Embryonic facial prominence (tissue), 1 donor: Measurements from ENCODE around the gene DEGS2.

Source experiments
- DNase-seq: peaks from one replicate; pipeline ENCODE4 v3.0.0-alpha.2; 2016; ENCODE audit errors: extremely low spot score

DEGS2 gene

DNA sequence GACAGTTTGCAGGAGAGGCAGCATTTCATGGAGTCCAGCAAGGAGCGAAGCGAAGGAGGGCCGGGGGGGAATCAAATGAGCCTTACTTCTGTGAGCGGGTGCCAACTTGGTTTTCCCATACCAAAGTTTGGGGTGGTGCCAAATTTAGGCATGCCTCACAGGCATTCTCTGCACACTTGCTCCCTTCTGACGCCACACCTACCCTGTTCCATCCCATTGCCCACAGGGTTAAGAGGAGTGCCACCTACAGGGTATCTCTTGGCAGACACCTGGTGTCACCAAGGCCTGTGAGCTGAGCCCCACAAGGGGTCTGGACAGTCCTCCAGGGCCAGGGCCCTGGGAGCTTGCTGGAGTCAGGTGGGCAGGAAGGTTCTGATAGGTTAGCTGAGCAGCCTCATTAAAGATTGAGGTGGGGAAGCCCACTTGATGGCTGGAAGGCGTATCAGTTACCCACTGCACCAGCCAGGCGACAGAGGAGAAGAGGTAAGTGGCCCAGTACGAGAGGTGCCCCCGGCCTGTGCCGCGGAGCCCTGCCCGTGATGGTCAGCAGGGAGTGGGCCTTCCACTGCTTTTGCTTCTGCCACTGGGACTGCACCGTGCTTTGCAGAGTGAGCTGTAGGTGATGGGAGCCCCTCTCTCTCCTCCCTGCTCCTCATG lies 45.2 kb downstream of the DEGS2 start:
- DNase-seq = no peak

DNA sequence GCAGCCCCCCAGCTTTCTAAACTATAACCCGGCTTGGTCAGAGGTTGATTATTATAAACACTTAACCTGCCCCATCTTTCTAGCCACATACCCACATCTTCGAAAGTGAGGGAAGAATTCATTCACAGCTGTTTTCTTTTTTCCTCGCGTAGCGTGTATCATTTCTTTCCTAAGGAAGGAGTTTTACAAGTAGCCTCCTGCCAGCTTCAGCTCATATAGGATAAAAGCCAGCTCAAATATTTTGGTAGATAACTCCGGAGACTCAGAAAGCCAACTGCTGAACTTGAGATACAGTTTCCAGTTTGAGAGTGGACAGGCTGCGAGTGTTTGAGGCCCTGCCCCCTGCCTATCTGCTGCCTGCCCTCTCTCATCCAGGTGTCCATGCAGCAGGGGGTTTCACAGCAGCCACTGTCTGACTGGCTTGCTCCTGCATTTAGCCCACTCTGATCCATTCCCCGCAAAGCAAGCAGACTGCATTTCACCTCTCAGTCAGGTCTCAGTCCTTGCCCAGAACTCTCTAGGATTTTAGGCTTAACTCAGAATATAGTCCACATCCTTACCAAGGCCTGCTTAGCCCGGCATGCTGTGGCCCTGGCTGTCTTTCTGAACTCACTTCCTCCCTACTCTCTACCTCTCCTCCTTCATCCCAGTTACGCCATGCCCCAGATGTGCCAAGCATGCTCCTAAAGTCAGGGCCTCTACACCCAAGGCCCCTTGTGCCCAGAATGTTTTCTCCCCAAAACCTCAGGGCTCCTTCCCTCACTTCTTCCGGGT lies 47.3 kb downstream of the DEGS2 start:
- no peak for DNase-seq

- no peak for DNase-seq
Observed at GRCh38 chr14:100110816-100111215, 48.6 kb downstream of the DEGS2 start.

DNA sequence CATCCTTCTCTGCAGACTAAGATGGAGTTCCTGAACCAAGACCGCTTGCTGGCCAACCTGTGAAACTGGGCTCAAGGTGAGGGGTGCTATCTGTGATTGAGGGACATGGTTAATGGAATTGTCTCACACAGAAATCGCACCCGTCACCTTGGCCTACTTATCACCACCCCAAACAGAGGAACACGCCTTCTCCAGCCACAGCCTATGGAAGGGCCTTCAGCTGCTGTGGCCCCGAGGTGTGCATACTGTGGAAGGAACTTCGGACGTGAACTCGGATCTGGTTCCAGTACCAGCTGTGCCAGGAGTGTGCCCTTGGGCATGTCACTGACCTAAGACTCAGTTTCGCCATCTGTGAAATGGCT lies 49.9 kb downstream of the DEGS2 start:
- DNase-seq = no peak

- no peak for DNase-seq
Observed at GRCh38 chr14:100108840-100109593, 50.4 kb downstream of the DEGS2 start.

DNA sequence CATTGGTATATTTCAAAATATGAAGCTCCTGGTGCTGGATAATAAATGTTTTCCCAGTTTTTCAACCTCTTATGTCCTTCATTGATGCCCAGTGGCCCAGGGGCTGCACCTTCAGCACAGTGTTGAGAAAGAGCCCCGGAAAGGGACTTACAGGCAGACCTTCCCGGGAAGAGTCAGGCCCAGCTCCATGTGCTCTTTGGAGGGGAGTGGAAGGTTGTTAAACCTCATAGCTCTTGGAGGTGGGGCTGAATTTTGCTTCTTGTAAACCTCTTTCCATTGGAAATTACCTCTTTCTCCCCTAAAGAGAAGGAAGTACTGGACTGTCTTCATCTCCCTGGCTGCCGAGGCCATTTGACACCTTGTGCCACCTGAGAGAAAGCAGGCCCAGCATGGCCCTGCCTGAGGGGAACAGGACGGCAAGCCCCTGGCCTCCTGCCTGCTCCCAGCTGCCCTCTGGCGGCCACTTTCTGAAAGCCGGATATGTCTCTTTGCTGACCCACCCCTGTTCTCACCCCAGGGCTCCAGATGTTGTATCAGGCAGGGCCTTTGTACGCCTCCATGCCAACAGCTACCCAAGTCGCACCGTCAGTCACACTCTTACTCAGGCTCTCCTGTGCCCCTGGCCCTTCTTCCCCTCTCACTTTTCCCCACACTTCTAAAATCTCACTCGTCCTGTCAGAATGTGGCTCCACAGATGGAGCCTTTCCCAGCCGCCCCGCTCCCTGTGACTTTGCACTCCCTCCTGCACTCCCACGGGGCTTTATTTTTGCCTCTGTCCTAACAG lies 51.2 kb downstream of the DEGS2 start:
- DNase-seq = peak; percentile 26

DNA sequence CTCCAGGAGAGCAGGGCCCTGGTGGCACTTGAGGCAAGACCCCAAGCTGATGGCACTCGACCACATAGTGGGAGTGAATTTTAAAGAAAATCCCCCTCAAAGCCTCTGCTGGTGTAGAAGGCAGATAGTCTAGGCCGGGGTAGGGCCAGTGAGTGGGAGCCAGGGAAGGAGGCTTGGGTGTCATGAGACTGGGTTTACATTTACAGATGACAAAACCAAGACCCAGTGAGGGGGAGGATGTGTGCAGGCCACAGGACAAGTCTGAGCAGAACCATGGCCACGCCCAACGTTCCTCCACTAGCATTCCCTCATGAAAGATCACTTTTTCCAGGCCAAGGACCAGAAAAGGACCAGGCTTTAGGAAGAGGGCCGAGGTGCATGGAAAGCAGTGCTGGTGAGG lies 52.2 kb downstream of the DEGS2 start:
- no peak for DNase-seq

DNA sequence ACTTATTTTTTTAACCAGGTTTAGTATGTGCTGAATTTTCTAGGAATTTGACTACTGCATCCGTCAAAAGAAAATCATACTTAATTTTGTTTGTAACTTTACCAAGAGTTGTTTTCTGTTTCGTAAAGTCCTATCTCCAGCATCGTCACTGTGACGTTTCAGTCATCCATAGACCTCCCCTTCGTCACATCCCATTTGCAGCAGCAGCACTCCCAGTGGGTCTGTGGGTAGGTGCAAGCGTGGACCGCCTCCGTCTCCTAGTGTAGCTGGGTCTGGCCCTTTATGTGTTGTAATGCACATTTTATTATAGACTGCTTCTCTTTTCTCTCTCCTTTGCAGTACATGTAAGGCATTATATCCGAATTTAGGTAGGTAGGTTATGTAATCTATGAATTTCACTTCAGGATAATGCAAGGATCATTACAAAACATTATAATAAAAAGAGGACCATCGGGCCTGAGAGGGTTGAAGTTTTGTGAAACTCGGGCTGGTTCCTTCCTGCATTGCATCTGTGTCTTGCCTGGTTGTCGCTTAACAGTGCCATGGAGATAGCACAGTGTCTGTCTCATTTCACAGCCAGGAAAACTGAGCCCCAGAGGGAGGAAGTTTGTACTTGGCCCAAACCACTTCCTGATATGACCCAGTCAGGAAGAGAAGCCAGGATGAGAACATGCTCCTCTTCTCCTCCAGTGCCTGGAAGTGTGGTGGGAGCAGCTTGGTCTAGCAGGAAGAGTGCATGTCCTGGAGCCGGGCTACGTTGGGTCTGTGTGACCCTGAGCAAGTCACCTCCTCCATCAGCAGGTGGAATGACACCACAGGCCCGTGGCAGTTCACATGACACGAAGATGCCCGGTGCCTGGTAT lies 53.0 kb downstream of the DEGS2 start:
- DNase-seq = no peak

GRCh38 chr14:100105357-100106169 lies 53.9 kb downstream of the DEGS2 start:
- no peak for DNase-seq

DNA sequence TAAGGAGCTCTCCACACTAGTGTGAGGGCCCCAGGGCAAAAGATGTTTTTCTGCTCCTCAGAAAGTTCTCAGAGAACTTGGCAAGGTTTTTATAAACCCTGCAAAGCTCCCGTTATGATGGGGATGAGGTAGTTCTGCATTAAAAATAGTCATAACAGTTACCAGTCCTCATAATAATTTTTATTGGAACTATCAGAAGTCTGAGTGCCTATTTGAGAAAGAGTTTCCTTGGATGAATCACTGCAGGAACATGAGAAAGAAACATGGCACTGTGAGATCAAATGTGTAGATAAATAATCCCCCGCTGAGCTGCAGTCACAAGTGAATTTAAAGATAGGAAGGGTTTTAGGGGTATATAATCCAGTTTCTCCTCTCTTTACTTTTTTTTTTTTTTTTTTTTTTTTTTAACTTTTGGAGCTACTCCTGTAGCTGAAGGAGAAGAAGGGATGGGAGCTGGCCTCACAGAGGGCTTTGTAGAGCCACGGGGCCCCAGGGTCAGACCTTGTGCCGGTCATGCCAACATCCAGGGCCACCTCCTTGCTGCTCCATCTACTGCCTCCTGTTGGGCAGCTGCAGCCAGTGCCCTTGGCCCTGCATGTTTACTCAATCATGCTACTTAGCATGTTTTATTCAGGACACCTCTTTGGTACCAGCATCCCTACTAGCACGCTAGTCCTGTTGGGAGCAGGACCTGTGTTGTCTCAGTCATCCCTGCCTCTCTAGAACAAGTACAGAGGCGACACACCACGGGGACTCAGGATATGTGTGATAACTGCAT lies 54.7 kb downstream of the DEGS2 start:
- DNase-seq = no peak

DNA sequence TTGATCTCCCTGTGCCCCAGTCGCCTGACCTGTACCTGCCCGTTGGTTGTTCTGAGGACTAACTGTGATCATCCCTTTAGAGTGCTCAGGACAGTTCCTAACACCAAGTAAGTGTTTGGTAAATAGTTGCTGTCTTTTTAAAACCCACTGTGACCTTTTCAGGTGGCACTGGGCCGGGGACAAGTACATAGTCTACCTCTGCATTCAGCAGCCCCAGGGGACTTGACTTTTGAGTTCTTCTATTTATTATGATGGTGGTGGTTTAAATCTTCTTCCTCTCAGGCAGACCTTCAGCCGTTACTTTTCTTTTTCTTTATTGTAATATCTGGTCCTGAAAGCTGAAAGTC lies 55.5 kb downstream of the DEGS2 start:
- DNase-seq = no peak

DNA sequence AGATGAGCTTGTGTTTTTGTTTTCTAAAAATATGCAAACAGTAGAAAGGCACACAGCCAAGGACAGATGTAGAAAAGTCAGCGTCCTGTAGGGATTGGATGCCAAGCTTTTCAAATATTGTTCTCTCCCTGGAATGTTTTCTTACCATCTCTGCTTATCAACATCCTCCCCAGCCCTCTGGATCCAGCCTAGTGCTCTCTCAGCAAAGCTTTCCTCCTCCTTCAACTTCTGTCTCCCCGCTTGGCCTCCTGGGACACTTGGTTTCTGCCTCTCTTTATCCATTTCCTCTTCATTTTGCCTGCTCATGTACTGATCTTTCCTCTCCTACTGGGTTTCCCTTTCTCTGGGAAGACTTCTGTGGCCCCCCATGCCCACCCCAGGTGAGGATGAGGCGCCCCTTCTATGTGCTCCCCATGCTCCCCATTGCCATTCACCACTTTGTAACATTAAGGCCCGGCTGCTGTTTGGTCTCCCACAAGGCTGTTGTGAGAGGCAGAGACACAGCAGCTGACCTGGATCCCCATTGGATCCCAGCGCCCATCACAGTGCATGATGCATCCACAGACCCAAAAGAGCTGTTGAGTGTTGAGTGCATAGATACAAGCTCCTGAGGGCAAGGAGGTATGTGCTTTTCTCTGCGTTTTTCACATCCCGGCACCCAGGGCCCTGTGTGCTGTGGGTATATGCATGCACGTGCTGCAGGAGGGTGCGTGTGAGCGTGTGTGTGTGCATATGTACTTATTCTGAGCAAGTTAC lies 56.0 kb downstream of the DEGS2 start:
- DNase-seq = no peak

GRCh38 chr14:100102156-100102785 lies 57.2 kb downstream of the DEGS2 start:
- DNase-seq = no peak

DNA sequence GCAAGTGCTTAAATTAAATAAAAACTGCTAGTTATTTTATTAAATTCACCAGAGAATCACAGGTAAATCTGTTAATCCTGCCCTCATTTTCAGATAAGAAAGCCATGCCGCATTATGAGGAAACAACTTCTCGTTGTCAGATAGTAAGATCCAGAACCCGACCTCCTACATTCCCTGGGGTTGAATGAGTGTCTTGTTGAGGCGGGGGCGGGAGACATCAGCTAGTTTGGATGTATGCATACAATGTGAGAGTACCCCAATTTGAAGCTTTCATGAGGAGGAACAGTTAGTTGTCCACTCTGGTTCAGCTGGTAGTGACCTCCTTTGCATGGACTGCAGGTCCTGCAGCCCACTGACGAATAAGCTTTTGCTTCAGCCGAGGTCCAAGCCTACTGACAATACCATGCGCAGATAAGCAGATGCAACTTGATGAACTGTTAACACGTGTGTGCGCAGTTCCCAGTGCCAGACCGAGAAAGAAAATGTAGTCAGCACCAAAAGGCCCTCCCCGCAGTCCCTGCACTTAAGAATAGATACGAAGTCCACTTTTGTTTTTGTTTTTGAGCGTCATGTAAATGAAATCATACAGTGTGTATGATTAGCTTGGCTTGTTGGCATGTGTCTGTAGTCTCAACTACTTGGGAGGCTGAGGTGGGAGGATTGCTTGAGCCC lies 59.3 kb downstream of the DEGS2 start:
- DNase-seq = no peak

DNA sequence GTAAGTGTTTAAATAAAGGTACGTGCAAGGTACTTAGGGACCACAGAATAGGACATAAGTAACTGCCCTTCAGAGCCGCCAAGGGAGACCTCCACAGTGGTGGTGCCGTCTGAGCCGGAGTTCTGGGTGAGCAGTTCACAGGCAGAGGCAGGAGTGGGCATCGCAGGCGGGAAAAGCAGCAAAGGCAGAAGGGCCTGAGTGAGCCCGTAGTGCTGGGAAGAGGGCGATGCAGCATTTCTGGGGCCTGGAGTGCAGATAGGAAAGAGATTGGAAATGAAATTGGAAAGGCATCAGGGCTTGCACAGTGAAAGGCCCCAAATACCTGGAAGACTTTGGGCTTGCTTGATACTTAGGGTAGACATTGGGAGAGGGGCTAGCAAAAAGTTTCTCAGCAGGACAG lies 61.3 kb downstream of the DEGS2 start:
- DNase-seq = no peak

DNA sequence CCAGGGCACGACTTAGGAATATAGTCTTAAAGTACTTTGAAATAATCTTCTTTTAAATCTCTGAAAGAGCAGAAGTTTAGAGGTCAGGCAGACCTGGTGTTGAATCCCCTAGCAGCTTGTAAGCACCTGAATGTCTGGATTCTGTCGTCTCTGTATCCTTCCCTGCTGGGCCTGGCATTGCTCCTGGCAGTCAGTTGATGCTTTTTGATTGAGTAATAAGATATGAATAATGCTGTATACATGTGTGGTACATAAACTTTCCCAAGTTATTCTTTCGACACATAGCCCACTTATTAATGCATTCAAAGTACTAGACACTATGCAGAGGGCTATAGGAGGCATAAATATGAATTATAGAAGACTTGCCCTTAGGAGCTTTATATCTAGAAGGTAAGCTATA lies 62.8 kb downstream of the DEGS2 start:
- DNase-seq = no peak
